ENCODE results near the gene UBAC2.
"Not testable (repeated sequence)": the region's sequence is repeated elsewhere in the genome, so short reads cannot be mapped to it uniquely, and the experiment has no call there.

UBAC2 gene

DNA sequence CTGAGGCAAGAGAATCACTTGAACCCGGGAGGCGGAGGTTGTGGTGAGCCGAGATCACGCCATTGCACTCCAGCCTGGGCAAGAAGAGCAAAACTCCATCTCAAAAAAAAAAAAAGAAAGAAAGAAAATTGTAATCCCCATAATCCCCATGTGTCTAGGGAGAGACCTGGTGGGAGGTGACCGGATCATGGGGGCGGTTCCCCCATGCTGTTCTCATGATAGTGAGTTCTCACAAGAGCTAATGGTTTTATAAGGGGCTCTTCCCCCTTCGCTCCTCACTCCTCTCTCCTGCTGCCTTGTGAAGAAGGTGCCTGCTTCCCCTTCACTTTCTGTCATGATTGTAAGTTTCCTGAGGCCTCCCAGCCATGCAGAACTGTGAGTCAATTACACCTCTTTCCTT is 192.7 kb downstream of the UBAC2 start:
- H3K27ac Mint-ChIP-seq (ENCODE audit: low read depth), result peak overlapping the region; percentile 44
- DNase-seq (ENCODE audit: low spot score in 2 of 2); H3K27me3 Mint-ChIP-seq; H3K36me3 Mint-ChIP-seq (ENCODE audit: insufficient read depth); H3K4me3 Mint-ChIP-seq; ATAC-seq (replicated peaks; ENCODE audit: extremely low read depth, poor library complexity, severe bottlenecking); H3K9me3 Mint-ChIP-seq: not testable (repeated sequence)
- H3K4me1 Mint-ChIP-seq, result peaks cover 23% of the 10 kb centered on the region

DNA sequence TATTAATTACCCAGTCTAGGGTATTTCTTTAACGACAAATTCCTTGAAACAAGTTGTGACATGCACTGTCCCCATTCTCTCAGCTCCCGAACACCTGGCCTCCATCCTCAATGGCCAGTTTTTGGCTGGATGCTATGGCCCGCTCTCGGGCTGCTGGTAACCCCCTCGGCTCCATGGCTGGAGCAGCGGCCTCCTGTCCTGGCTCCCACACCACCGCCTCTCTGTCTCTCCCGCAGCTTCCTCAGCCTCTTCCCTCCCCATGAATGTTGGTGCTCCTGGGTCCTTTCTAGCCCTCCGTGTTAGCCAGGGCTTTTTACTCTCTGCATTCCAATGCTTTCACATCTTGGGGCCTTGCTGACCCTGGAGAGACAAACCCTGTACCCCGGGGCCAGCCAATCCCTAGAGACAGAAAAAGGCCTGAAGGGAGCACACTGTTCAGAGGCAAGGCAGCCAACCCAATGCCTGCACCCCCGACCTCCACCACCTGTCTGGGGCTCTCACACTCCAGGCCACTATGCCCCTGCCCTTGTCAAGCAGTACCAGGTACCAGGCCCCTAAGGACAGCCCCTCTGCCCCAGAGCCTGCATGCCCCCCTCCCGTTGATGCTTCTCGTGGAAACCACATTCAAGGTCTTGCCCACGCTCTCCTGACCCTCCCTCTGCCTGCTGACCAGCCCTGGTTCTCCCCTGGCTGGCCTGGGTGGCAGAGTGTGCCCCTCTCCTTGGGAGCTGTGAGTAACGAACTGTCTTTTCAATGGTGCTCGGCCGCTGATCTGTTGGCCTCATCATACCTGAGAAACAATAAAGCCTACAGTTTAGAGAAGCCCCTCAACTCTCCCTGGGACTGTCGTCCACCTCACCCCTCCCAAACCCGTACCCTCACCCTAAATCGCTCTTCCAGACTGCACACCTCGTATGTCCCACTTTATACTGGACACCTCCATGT is 193.4 kb downstream of the UBAC2 start:
- Mint-ChIP-seq H3K9me3 (no peaks in the 10 kb centered on the region), H3K4me3 (no peak overlapping the region), H3K27ac (ENCODE audit: low read depth) (peak overlapping the region; percentile 44), H3K36me3 (ENCODE audit: insufficient read depth) (peaks cover 3% of the 10 kb centered on the region), H3K4me1 (peaks cover 20% of the 10 kb centered on the region), H3K27me3 (no peaks in the 10 kb centered on the region)
- DNase-seq (ENCODE audit: low spot score in 2 of 2) (no peak), ATAC-seq (replicated peaks; ENCODE audit: extremely low read depth, poor library complexity, severe bottlenecking) (no peak)

DNA sequence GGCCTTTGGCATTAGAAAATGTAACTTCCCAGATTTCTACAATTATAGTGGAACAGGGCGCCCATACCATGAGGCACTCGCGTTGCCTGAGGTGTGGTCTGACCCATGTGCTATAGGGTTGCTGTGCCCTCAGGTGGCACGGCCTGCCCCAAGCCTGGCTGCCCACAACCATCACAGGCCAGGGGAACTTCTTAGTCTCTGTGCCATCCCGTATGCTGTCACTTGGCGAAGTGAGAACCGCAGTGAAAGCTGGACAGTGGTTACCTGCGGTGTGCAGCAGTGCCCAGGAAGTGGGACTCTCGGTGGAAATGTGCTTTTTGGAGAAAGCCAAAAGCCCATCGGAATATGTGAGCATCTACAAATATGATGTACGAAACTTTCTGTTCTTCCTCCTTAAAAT is 194.8 kb downstream of the UBAC2 start:
- Mint-ChIP-seq H3K27me3 (no peaks in the 10 kb centered on the region), H3K27ac (ENCODE audit: low read depth) (no peak overlapping the region), H3K4me3 (no peak overlapping the region), H3K36me3 (ENCODE audit: insufficient read depth) (peaks cover 3% of the 10 kb centered on the region), H3K4me1 (peaks cover 28% of the 10 kb centered on the region), H3K9me3 (no peaks in the 10 kb centered on the region)
- ATAC-seq (replicated peaks; ENCODE audit: extremely low read depth, poor library complexity, severe bottlenecking) (no peak), DNase-seq (ENCODE audit: low spot score in 2 of 2) (no peak)

DNA sequence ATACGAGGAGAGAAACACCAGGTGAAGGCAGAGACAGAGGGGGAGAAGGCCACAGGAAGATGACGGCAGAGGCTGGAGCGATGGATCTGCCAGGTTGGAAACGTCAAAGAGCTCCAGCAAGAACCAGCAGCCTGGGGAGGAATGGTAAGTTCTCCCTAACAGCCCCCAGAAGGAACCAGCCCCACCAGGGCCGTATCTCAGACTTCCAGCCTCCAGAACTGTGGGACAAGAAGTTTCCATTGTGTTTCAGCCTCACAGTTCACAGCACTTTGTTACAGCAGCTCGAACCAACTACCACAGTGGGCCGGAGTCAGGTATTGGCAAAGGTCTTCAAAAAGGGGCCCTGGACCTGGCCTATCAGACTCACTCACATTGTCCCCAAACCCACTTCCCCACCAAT is 195.8 kb downstream of the UBAC2 start:
- no peak for ATAC-seq (replicated peaks; ENCODE audit: extremely low read depth, poor library complexity, severe bottlenecking)
- Mint-ChIP-seq H3K9me3 (no peaks in the 10 kb centered on the region), H3K36me3 (ENCODE audit: insufficient read depth) (peaks cover 3% of the 10 kb centered on the region), H3K4me3 (no peak overlapping the region), H3K27ac (ENCODE audit: low read depth) (no peak overlapping the region), H3K27me3 (no peaks in the 10 kb centered on the region), H3K4me1 (peaks cover 28% of the 10 kb centered on the region)
- DNase-seq (ENCODE audit: low spot score in 2 of 2), result no peak

DNA sequence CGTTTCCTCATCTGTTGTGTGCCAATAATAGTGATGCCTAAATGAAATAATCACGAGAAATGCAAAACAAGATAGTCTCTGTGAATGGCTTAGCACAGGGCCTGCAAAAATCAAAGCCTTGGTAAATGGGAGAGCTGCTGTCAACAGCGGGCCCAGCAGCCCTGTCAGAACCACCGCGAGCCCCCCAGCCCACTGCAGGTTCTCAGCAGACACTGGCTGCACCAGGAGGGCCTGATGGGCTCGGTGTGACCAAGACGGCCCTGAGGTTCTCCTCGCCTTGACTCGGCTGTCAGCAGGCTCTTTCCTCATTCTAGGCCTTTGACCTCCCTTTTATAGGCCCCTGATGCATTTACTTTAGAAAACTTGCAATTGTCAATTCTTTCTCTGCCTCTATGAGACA is 197.4 kb downstream of the UBAC2 start:
- peaks cover 28% of the 10 kb centered on the region for H3K4me1 Mint-ChIP-seq
- DNase-seq (ENCODE audit: low spot score in 2 of 2) (no peak), ATAC-seq (replicated peaks; ENCODE audit: extremely low read depth, poor library complexity, severe bottlenecking) (no peak)
- no peak overlapping the region for H3K4me3 Mint-ChIP-seq
- no peak overlapping the region for H3K27ac Mint-ChIP-seq (ENCODE audit: low read depth)
- no peaks in the 10 kb centered on the region for H3K9me3 Mint-ChIP-seq
- no peaks in the 10 kb centered on the region for H3K27me3 Mint-ChIP-seq
- peaks cover 3% of the 10 kb centered on the region for H3K36me3 Mint-ChIP-seq (ENCODE audit: insufficient read depth)

DNA sequence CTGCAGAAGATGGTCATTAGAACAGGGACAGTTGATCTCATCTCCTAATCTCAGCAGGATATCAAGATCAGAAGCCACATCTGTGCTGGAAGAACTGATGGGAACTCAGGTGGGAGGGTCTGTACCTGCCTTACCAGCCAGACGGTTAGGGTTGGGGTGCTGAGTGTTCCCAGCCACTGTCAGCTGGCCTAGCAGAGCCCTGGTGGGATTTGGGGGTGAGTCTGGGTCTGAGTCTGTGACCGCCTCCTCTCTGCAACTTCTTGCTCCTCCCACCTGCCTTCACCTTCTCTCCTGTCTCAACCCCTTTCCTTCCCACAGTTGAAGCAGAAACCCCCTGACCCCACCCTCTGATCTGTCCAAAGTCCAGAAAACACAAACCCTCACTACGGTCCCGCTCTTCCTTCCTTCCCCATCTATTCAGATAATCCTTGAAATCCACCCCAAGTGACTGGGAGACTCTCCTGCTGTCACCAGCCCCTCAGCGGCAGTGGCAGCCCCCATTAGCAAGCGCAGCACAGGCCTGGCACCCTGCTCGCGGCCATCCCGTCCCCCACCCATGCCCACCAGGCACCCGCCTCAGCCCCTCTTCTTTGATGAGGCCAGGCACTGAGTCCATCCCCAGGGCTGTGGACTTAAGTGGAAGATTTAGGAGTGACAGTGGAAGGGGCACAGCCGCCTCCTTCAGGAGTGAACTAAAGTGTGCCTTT is 198.4 kb downstream of the UBAC2 start:
- Mint-ChIP-seq H3K4me3 (no peak overlapping the region), H3K4me1 (peaks cover 29% of the 10 kb centered on the region), H3K27ac (ENCODE audit: low read depth) (peak overlapping the region; percentile 38), H3K36me3 (ENCODE audit: insufficient read depth) (peaks cover 3% of the 10 kb centered on the region), H3K9me3 (no peaks in the 10 kb centered on the region), H3K27me3 (no peaks in the 10 kb centered on the region)
- no peak for DNase-seq (ENCODE audit: low spot score in 2 of 2)
- no peak for ATAC-seq (replicated peaks; ENCODE audit: extremely low read depth, poor library complexity, severe bottlenecking)

DNA sequence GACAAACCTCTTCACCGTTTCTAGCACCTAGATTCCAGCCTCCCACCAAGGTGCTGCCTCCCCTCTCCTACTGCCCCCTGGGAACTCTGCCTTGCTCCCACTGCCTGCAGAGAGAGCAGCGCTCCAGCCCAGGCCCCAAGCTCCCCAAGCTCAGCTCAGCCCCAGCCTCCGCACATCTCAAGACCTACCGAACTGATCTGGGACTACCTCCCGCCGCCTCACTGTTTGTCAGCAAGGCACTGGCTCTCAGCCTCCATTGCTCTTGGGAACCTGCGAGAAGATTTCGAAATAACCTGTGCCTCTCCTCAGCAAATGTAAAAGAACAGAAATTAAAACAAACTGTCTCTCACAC is 198.9 kb downstream of the UBAC2 start:
- Mint-ChIP-seq H3K27ac (ENCODE audit: low read depth) (peak overlapping the region; percentile 38), H3K36me3 (ENCODE audit: insufficient read depth) (peaks cover 3% of the 10 kb centered on the region), H3K4me1 (peaks cover 30% of the 10 kb centered on the region), H3K4me3 (no peak overlapping the region), H3K9me3 (no peaks in the 10 kb centered on the region), H3K27me3 (no peaks in the 10 kb centered on the region)
- DNase-seq (ENCODE audit: low spot score in 2 of 2), result no peak
- ATAC-seq (replicated peaks; ENCODE audit: extremely low read depth, poor library complexity, severe bottlenecking), result no peak

DNA sequence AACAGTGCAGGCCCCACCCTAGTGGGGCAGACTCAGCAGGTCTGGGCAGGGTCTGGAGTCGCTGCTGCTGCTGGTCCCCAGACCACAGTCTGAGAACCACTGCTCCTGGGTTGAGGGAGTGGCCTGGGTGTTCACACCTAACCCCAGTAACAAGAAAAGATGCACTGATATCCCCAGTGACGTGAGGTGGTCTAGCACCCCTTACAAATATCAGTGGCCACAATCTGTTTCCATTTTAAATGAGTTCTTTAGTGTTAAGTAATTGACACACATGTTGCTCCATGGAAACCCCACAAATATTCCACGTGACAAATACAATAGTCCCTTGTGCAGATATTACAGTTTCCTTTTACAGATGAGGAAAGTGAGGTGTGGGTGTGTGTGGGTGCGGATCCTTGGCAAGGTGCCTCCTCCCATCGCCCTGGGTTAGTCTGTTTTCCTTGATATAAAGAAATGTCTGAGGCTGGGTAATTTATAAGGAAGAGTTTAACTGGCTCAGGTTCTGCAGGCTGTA is 202.9 kb downstream of the UBAC2 start:
- Mint-ChIP-seq H3K9me3 (no peaks in the 10 kb centered on the region), H3K27ac (ENCODE audit: low read depth) (peak overlapping the region; percentile 93), H3K36me3 (ENCODE audit: insufficient read depth) (peaks cover 1% of the 10 kb centered on the region), H3K4me1 (peaks cover 21% of the 10 kb centered on the region), H3K27me3 (no peaks in the 10 kb centered on the region), H3K4me3 (peak overlapping the region; percentile 41)
- DNase-seq (ENCODE audit: low spot score in 2 of 2) (peak in 1 of 2 donors; percentile 59), ATAC-seq (replicated peaks; ENCODE audit: extremely low read depth, poor library complexity, severe bottlenecking) (peak; percentile 96)

DNA sequence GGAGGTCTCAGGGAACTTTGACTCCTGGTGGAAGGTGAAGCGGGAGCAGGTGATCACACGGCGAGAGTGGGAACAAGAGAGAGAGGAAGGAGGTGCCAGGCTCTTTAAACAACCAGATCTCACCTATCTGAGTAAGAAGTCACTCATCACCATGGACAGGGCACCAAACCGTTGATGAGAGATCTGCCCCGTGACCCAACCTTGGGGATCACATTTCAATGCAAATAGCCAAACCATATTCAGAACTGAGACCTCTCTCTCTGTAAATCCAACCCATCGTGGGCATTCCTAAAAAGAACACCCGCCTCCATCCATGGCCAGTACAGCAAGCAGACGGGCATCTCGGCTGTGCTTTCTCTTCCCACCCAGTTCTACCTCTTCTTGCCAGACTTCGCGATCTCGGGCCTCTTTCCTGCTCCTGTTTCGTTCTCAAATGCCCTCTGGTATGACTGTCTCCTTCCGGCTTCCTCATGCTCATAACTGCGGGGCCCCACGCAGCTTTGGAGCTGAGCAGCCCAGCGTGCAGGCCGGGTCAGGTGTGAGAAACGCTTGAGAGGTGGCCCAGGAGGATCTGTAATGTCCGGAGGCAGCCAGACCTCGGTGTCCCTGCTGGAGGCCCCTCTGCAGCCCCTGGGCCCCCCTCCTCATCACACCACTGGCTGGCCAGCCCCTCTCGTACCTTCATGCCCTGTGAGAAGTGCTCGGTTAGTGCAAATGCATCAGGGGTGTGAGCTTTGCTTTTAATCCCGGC is 203.5 kb downstream of the UBAC2 start:
- H3K27me3 Mint-ChIP-seq, result no peaks in the 10 kb centered on the region
- peak overlapping the region; percentile 93 for H3K27ac Mint-ChIP-seq (ENCODE audit: low read depth)
- peak overlapping the region; percentile 41 for H3K4me3 Mint-ChIP-seq
- no peaks in the 10 kb centered on the region for H3K9me3 Mint-ChIP-seq
- peaks cover 1% of the 10 kb centered on the region for H3K36me3 Mint-ChIP-seq (ENCODE audit: insufficient read depth)
- no peak for ATAC-seq (replicated peaks; ENCODE audit: extremely low read depth, poor library complexity, severe bottlenecking)
- peaks cover 21% of the 10 kb centered on the region for H3K4me1 Mint-ChIP-seq
- DNase-seq (ENCODE audit: low spot score in 2 of 2), result no peak

DNA sequence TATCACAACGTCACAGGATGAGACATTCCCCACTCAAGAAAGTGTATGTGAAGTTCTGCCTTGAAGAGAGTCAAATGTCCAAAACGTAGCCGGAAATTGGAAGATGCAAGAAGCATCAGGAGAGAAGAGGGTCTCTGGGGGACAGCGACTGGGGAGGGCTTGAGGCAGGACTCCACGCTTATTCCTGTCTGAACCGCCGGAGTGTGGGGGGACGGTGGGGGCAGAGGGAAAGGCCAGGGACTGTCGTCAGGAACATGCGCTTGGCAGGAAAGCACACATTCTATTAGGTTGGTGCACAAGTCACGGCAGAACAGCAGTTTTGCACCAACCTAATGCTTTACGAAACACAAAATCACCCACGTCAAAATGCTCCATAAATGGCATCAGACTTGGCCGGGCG is 205.3 kb downstream of the UBAC2 start:
- H3K27ac Mint-ChIP-seq (ENCODE audit: low read depth), result no peak overlapping the region
- no peak for DNase-seq (ENCODE audit: low spot score in 2 of 2)
- H3K27me3 Mint-ChIP-seq, result no peaks in the 10 kb centered on the region
- no peak for ATAC-seq (replicated peaks; ENCODE audit: extremely low read depth, poor library complexity, severe bottlenecking)
- peaks cover 1% of the 10 kb centered on the region for H3K36me3 Mint-ChIP-seq (ENCODE audit: insufficient read depth)
- peaks cover 13% of the 10 kb centered on the region for H3K4me1 Mint-ChIP-seq
- no peaks in the 10 kb centered on the region for H3K9me3 Mint-ChIP-seq
- no peak overlapping the region for H3K4me3 Mint-ChIP-seq

DNA sequence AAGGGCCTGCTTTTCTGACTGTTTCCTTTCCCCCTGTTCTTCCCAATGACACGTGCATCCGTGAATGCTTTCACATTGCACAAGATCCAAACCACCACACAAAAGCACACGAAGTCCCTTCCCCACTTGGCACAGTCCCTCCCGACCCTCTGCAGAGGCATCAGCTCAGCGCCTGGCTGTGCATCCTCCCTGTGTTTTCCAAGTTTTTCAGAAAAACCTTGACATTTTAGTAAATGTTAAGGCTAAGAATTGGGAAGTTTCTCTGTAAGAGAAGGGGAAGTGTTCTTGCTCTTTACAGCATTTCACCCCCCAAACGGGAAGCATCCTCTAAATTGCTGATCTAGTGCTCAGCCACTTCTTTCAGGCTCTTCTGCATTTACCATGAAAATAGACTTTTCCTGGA is 206.1 kb downstream of the UBAC2 start:
- no peak for ATAC-seq (replicated peaks; ENCODE audit: extremely low read depth, poor library complexity, severe bottlenecking)
- Mint-ChIP-seq H3K4me1 (peaks cover 13% of the 10 kb centered on the region), H3K36me3 (ENCODE audit: insufficient read depth) (no peaks in the 10 kb centered on the region), H3K9me3 (no peaks in the 10 kb centered on the region), H3K4me3 (no peak overlapping the region), H3K27ac (ENCODE audit: low read depth) (no peak overlapping the region), H3K27me3 (no peaks in the 10 kb centered on the region)
- DNase-seq (ENCODE audit: low spot score in 2 of 2), result no peak

DNA sequence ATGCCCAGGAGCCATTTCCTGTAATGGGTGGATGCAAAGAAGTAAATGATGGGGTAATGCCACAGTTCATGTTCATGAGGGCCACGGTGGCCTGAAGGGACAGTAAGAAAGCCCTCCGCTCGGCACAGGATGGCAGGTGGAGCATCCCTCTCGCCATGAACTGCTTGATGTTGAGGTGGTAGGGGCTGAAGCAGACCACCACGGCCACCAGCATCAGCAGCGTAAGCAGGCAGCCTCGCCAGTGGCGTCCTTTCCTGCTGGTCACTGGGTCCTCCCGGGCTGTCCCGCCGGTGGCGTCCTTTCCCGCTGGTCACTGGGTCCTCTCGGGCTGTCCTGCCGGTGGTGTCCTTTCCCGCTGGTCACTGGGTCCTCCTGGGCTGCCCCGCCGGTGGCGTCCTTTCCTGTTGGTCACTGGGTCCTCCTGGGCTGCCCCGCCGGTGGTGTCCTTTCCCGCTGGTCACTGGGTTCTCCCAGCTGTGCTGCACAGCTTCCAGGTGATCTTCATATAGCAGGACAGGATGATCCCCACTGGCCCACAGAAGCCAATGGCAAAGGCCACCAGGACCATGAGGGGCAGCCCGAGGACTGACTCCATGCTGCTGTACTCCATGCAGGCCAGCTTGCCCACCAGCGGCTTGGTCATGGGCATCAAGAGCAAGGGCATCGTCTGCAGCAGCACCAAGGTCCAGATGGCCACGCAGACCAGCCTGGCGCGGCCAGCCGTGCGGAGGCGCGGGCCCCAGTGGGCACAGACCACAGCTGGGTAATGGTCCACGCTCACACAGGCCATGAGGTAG is 207.4 kb downstream of the UBAC2 start:
- no peak overlapping the region for H3K27ac Mint-ChIP-seq (ENCODE audit: low read depth)
- no peak for ATAC-seq (replicated peaks; ENCODE audit: extremely low read depth, poor library complexity, severe bottlenecking)
- no peaks in the 10 kb centered on the region for H3K27me3 Mint-ChIP-seq
- DNase-seq (ENCODE audit: low spot score in 2 of 2), result no peak
- no peaks in the 10 kb centered on the region for H3K9me3 Mint-ChIP-seq
- no peaks in the 10 kb centered on the region for H3K36me3 Mint-ChIP-seq (ENCODE audit: insufficient read depth)
- H3K4me3 Mint-ChIP-seq, result no peak overlapping the region
- H3K4me1 Mint-ChIP-seq, result peaks cover 13% of the 10 kb centered on the region
